ENCODE data around the gene FITM1. TPM values are rescaled to one million over a fixed set of nuclear protein-coding genes. Genes with fewer than 3 reads are reported as not detected.

Gene FITM1
- polyA plus RNA-seq, 1 donor (not counting 4 experiments of a cell fraction or from before 2014, with no cell fraction given) = not detected

DNA sequence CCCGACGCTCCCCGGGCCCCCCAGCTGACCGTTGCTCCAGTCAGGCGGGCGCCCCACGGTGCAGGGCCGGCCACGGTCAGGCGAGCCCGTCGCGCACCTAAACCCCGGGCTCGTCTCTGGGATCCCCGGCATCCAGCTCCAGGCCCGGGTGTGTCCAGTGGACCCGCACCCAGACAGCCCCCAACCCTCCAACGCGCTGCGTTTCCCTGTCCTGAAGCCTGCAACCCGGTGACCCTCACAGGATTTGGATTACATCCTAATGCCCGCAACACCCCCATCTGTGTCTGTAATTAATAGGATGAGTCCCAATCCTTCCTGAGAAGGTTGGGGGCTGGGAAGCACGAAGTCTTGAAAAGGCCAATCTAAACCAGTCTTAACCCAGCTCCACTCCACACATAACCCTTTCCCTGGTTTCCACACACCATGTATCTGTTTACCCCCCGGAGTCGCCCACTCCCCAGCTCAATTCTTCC lies 48.7 kb upstream of the FITM1 start:
- no peaks in the 10 kb centered on the region for H4K20me1 ChIP-seq (ENCODE audit: control insufficient read depth, extremely low read depth, insufficient read depth, low read length)
- no peaks in the 10 kb centered on the region for H3K79me2 ChIP-seq (ENCODE audit: control insufficient read depth, insufficient read depth, low read length)
- dilution Hi-C loops (cut with MboI; ENCODE audit: extremely low pct_ligation_motif_present, low sequenced_read_pairs) = no loop called here
- H3K9me3 ChIP-seq (ENCODE audit: control insufficient read depth, low read depth, low read length) = no peaks in the 10 kb centered on the region
- H3K4me2 ChIP-seq (ENCODE audit: control insufficient read depth, extremely low read depth, insufficient read depth, low read depth, low read length) = peak overlapping the region; percentile 86
- H3K4me3 ChIP-seq (ENCODE audit: control insufficient read depth in 2 of 3, extremely low read depth in 1 of 3, insufficient read depth in 2 of 3, low read depth in 1 of 3, low read length in 3 of 3) = peak overlapping the region in 1 of 3 experiments; percentile 41
- H3K9me1 ChIP-seq (ENCODE audit: control insufficient read depth, extremely low read depth, insufficient read depth, low read length) = no peaks in the 10 kb centered on the region
- no peak overlapping the region for H2AFZ ChIP-seq (ENCODE audit: control insufficient read depth, low read length)
- peaks cover 5% of the 10 kb centered on the region for H3K4me1 ChIP-seq (ENCODE audit: control insufficient read depth, extremely low read depth, insufficient read depth, low read length)
- H3K36me3 ChIP-seq (ENCODE audit: control insufficient read depth in 2 of 2, extremely low read depth in 1 of 2, insufficient read depth in 2 of 2, low read length in 2 of 2) = no peaks in the 10 kb centered on the region
- DNase-seq (ENCODE audit: low read depth, low spot score) = no peak
- peaks cover 14% of the 10 kb centered on the region for H3K27me3 ChIP-seq (ENCODE audit: control insufficient read depth, extremely low read depth, insufficient read depth, low read length)
- no peak overlapping the region for H3K9ac ChIP-seq (ENCODE audit: control insufficient read depth, extremely low read depth, insufficient read depth, low read length)
- TF ChIP-seq CTCF (optimal IDR thresholded peaks at IDR 0.05 in 1 of 3, IDR thresholded peaks at IDR 0.05 in 1 of 3, conservative IDR thresholded peaks at IDR 0.05 in 1 of 3; ENCODE audit: extremely low read depth in 1 of 3, insufficient read depth in 2 of 3, low read length in 3 of 3) (no peak), EZH2 (IDR thresholded peaks at IDR 0.05; ENCODE audit: low read length) (no peak)
- no peak for FAIRE-seq
- no peak overlapping the region for H3K27ac ChIP-seq (ENCODE audit: control insufficient read depth, insufficient read depth, low read length)

- dilution Hi-C loops (cut with MboI; ENCODE audit: extremely low pct_ligation_motif_present, low sequenced_read_pairs) = no loop called here
- Histone ChIP-seq H3K9me1 (ENCODE audit: control insufficient read depth, extremely low read depth, insufficient read depth, low read length) (no peaks in the 10 kb centered on the region), H3K79me2 (ENCODE audit: control insufficient read depth, insufficient read depth, low read length) (no peaks in the 10 kb centered on the region), H3K36me3 (ENCODE audit: control insufficient read depth in 2 of 2, extremely low read depth in 1 of 2, insufficient read depth in 2 of 2, low read length in 2 of 2) (no peaks in the 10 kb centered on the region), H3K27me3 (ENCODE audit: control insufficient read depth, extremely low read depth, insufficient read depth, low read length) (peaks cover 14% of the 10 kb centered on the region), H3K9ac (ENCODE audit: control insufficient read depth, extremely low read depth, insufficient read depth, low read length) (no peak overlapping the region), H3K9me3 (ENCODE audit: control insufficient read depth, low read depth, low read length) (no peaks in the 10 kb centered on the region), H2AFZ (ENCODE audit: control insufficient read depth, low read length) (no peak overlapping the region), H3K27ac (ENCODE audit: control insufficient read depth, insufficient read depth, low read length) (no peak overlapping the region), H3K4me1 (ENCODE audit: control insufficient read depth, extremely low read depth, insufficient read depth, low read length) (peaks cover 5% of the 10 kb centered on the region), H4K20me1 (ENCODE audit: control insufficient read depth, extremely low read depth, insufficient read depth, low read length) (no peaks in the 10 kb centered on the region), H3K4me2 (ENCODE audit: control insufficient read depth, extremely low read depth, insufficient read depth, low read depth, low read length) (no peak overlapping the region), H3K4me3 (ENCODE audit: control insufficient read depth in 2 of 3, extremely low read depth in 1 of 3, insufficient read depth in 2 of 3, low read depth in 1 of 3, low read length in 3 of 3) (no peak overlapping the region)
- no peak for TF ChIP-seq EZH2 (IDR thresholded peaks at IDR 0.05; ENCODE audit: low read length)
- no peak for TF ChIP-seq CTCF (optimal IDR thresholded peaks at IDR 0.05 in 1 of 3, IDR thresholded peaks at IDR 0.05 in 1 of 3, conservative IDR thresholded peaks at IDR 0.05 in 1 of 3; ENCODE audit: extremely low read depth in 1 of 3, insufficient read depth in 2 of 3, low read length in 3 of 3)
- DNase-seq (ENCODE audit: low read depth, low spot score) = no peak
- no peak for FAIRE-seq
Measured at GRCh38 chr14:24082411-24083080, 47.9 kb upstream of the FITM1 start.
